Astrocyte of the spinal cord (primary cell): ENCODE data around the gene TAF1B.
"Not testable (repeated sequence)": the region's sequence is repeated elsewhere in the genome, so short reads cannot be mapped to it uniquely, and the experiment has no call there.

ENCODE experiments used
- DNase-seq: peaks from one replicate; pipeline ENCODE4 v3.0.0; 2011; ENCODE audit warnings: low read depth, low spot score
- H3K4me3 ChIP-seq: 2 replicates; pipeline ENCODE4 v1.5.1; 2011; ENCODE audit warnings: low read depth, mild to moderate bottlenecking, low read length, moderate library complexity
- CTCF ChIP-seq: IDR thresholded peaks from 2 replicates; pipeline ENCODE4 v1.5.1; 2012; ENCODE audit warnings: low read depth, mild to moderate bottlenecking, low read length, inconsistent platforms
- in situ Hi-C: cut with HindIII; loops from 2 replicates; pipeline ENCODE4 v1.10.0; 2017; ENCODE audit warnings: low sequenced_read_pairs

Gene TAF1B

GRCh38 chr2:9852881-9853280, 9.6 kb downstream of the TAF1B start:
- no peak for TF ChIP-seq CTCF

GRCh38 chr2:9857814-9858729, 14.8 kb downstream of the TAF1B start:
- in situ Hi-C loops = no loop called here
- no peak for TF ChIP-seq CTCF
- DNase-seq = no peak
- no peak overlapping the region for H3K4me3 ChIP-seq

More at GRCh38 chr2:9852881-9853280, 9.6 kb downstream of the TAF1B start:
- in situ Hi-C loops = no loop called here
- no peak for DNase-seq
- H3K4me3 ChIP-seq = no peak overlapping the region

GRCh38 chr2:9858730-9859068, 15.4 kb downstream of the TAF1B start:
- no peak for TF ChIP-seq CTCF

GRCh38 chr2:9860922-9861580, 17.8 kb downstream of the TAF1B start:
- H3K4me3 ChIP-seq, DNase-seq, in situ Hi-C loops: not testable (repeated sequence)

More at GRCh38 chr2:9858730-9859068, 15.4 kb downstream of the TAF1B start:
- in situ Hi-C loops = no loop called here
- no peak overlapping the region for H3K4me3 ChIP-seq
- no peak for DNase-seq

GRCh38 chr2:9867881-9868280, 24.6 kb downstream of the TAF1B start:
- in situ Hi-C loops = no loop called here
- DNase-seq = no peak
- no peak for TF ChIP-seq CTCF
- H3K4me3 ChIP-seq = no peak overlapping the region

- in situ Hi-C loops = no loop called here
- no peak for DNase-seq
- no peak for TF ChIP-seq CTCF
- no peak overlapping the region for H3K4me3 ChIP-seq
Observed at GRCh38 chr2:9873337-9873736, 30.1 kb downstream of the TAF1B start.

- in situ Hi-C loops = no loop called here
- DNase-seq = no peak
- TF ChIP-seq CTCF = no peak
- no peak overlapping the region for H3K4me3 ChIP-seq
Observed at GRCh38 chr2:9877026-9877425, 33.8 kb downstream of the TAF1B start.
